ENCODE results near the gene HINT2.

The HINT2 gene

DNA sequence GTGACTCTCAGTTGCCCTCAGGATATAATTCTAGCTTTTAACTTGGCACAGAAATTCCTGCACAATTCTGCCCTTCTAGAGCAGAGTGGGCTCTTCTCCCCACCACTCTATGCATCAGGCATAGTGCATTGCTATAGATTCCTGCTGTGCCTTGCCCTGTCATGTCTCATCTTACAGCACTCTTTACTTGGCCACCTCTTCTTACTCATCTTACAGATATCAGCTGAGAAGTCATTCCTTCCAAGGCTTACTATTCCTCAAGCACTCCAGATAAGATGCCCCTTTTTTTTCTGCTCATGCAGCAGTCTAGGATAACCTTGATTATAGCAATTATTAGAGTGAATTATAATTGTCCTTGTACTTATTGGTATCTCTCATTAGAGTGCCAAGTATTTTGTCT is 8.1 kb upstream of the HINT2 start:
- no peak overlapping the region for H3K4me2 ChIP-seq (ENCODE audit: low read length)
- TF ChIP-seq, protein P1, sequence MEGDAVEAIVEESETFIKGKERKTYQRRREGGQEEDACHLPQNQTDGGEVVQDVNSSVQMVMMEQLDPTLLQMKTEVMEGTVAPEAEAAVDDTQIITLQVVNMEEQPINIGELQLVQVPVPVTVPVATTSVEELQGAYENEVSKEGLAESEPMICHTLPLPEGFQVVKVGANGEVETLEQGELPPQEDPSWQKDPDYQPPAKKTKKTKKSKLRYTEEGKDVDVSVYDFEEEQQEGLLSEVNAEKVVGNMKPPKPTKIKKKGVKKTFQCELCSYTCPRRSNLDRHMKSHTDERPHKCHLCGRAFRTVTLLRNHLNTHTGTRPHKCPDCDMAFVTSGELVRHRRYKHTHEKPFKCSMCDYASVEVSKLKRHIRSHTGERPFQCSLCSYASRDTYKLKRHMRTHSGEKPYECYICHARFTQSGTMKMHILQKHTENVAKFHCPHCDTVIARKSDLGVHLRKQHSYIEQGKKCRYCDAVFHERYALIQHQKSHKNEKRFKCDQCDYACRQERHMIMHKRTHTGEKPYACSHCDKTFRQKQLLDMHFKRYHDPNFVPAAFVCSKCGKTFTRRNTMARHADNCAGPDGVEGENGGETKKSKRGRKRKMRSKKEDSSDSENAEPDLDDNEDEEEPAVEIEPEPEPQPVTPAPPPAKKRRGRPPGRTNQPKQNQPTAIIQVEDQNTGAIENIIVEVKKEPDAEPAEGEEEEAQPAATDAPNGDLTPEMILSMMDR (IDR thresholded peaks at IDR 0.05; ENCODE audit: low read depth, low read length), result no peak
- no peak for TF ChIP-seq EZH2phosphoT487 (IDR thresholded peaks at IDR 0.05; ENCODE audit: low read depth)
- H2AFZ ChIP-seq (ENCODE audit: low read depth, low read length), result no peak overlapping the region
- H3K79me2 ChIP-seq (ENCODE audit: low read length), result no peaks in the 10 kb centered on the region
- peaks cover 13% of the 10 kb centered on the region for H3K4me1 ChIP-seq (ENCODE audit: low read length)
- H3K4me3 ChIP-seq (ENCODE audit: low read length), result no peak overlapping the region
- H4K20me1 ChIP-seq (ENCODE audit: insufficient read depth, low read length), result no peaks in the 10 kb centered on the region
- H3K9me3 ChIP-seq (ENCODE audit: insufficient read depth, low read length), result no peaks in the 10 kb centered on the region
- no peaks in the 10 kb centered on the region for H3K36me3 ChIP-seq (replicated peaks; ENCODE audit: low read depth, low read length)
- no peak overlapping the region for H3K9ac ChIP-seq (ENCODE audit: low read length)
- H3K27me3 ChIP-seq (ENCODE audit: low read depth, low read length), result peaks cover 5% of the 10 kb centered on the region; the same call in 1 of the 2 replicates
- H3K27ac ChIP-seq (ENCODE audit: low read length), result no peak overlapping the region

- no peaks in the 10 kb centered on the region for H3K27me3 ChIP-seq (ENCODE audit: low read depth, low read length)
- no peaks in the 10 kb centered on the region for H3K9me3 ChIP-seq (ENCODE audit: insufficient read depth, low read length)
- H3K4me2 ChIP-seq (ENCODE audit: low read length), result no peak overlapping the region
- H3K36me3 ChIP-seq (replicated peaks; ENCODE audit: low read depth, low read length), result no peaks in the 10 kb centered on the region
- no peak overlapping the region for H2AFZ ChIP-seq (ENCODE audit: low read depth, low read length)
- H3K4me3 ChIP-seq (ENCODE audit: low read length), result no peak overlapping the region
- H3K9ac ChIP-seq (ENCODE audit: low read length), result no peak overlapping the region
- H4K20me1 ChIP-seq (ENCODE audit: insufficient read depth, low read length), result no peaks in the 10 kb centered on the region
- H3K79me2 ChIP-seq (ENCODE audit: low read length), result no peaks in the 10 kb centered on the region
- TF ChIP-seq, protein P1 (IDR thresholded peaks at IDR 0.05; ENCODE audit: low read depth, low read length), result no peak
- no peak for TF ChIP-seq EZH2phosphoT487 (IDR thresholded peaks at IDR 0.05; ENCODE audit: low read depth)
- peaks cover 3% of the 10 kb centered on the region for H3K4me1 ChIP-seq (ENCODE audit: low read length)
- H3K27ac ChIP-seq (ENCODE audit: low read length), result no peak overlapping the region
These were observed 5.2 kb upstream of the HINT2 start for GRCh38 chr9:35820076-35820475.

GRCh38 chr9:35818341-35818740 is 3.5 kb upstream of the HINT2 start:
- no peak overlapping the region for H3K4me2 ChIP-seq (ENCODE audit: low read length)
- no peaks in the 10 kb centered on the region for H4K20me1 ChIP-seq (ENCODE audit: insufficient read depth, low read length)
- no peak overlapping the region for H3K4me3 ChIP-seq (ENCODE audit: low read length)
- H3K36me3 ChIP-seq (replicated peaks; ENCODE audit: low read depth, low read length), result no peaks in the 10 kb centered on the region
- H3K9ac ChIP-seq (ENCODE audit: low read length), result no peak overlapping the region
- no peak for TF ChIP-seq EZH2phosphoT487 (IDR thresholded peaks at IDR 0.05; ENCODE audit: low read depth)
- TF ChIP-seq, protein P1 (IDR thresholded peaks at IDR 0.05; ENCODE audit: low read depth, low read length), result no peak
- H3K79me2 ChIP-seq (ENCODE audit: low read length), result peaks cover 9% of the 10 kb centered on the region
- H3K9me3 ChIP-seq (ENCODE audit: insufficient read depth, low read length), result no peaks in the 10 kb centered on the region
- H3K27me3 ChIP-seq (ENCODE audit: low read depth, low read length), result no peaks in the 10 kb centered on the region
- no peak overlapping the region for H2AFZ ChIP-seq (ENCODE audit: low read depth, low read length)
- H3K27ac ChIP-seq (ENCODE audit: low read length), result no peak overlapping the region
- H3K4me1 ChIP-seq (ENCODE audit: low read length), result peaks cover 8% of the 10 kb centered on the region

DNA sequence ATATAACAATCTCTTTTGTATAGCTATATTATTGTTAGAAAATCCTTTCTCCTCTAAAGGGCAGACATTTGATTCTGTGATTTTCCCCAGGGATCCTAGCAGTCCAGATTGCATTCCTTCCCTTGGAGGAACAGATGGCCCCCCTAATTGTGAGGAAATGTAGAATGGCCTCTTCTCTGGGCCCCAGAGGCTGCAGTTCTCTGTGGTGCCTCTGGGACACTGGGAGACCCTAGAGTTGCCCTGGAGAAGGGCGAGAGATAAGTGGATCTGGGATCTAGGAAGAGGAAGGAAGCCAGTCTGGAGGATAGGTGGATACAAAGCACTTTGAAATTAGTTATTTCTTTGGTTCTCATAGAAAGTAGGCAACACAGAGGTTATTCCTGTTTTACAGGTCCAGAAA is 1.9 kb upstream of the HINT2 start:
- Histone ChIP-seq H3K27me3 (ENCODE audit: low read depth, low read length) (no peaks in the 10 kb centered on the region), H3K4me1 (ENCODE audit: low read length) (peaks cover 20% of the 10 kb centered on the region), H3K79me2 (ENCODE audit: low read length) (peaks cover 9% of the 10 kb centered on the region), H3K9me3 (ENCODE audit: insufficient read depth, low read length) (no peaks in the 10 kb centered on the region), H2AFZ (ENCODE audit: low read depth, low read length) (no peak overlapping the region), H3K4me2 (ENCODE audit: low read length) (no peak overlapping the region), H3K4me3 (ENCODE audit: low read length) (no peak overlapping the region), H3K9ac (ENCODE audit: low read length) (no peak overlapping the region), H3K27ac (ENCODE audit: low read length) (no peak overlapping the region), H3K36me3 (replicated peaks; ENCODE audit: low read depth, low read length) (no peaks in the 10 kb centered on the region), H4K20me1 (ENCODE audit: insufficient read depth, low read length) (no peaks in the 10 kb centered on the region)
- TF ChIP-seq EZH2phosphoT487 (IDR thresholded peaks at IDR 0.05; ENCODE audit: low read depth), result no peak
- TF ChIP-seq, protein P1 (IDR thresholded peaks at IDR 0.05; ENCODE audit: low read depth, low read length), result no peak

Data from OCI-LY3 (cell line).